Measurements from ENCODE around the gene HNRNPU. TPM values are rescaled to one million over a fixed set of nuclear protein-coding genes. Genes with fewer than 3 reads are reported as not detected.
A peak's percentile ranks its signal among the peaks of the same experiment; 100 is the strongest.

HNRNPU gene
- total and polyA plus RNA-seq, 2 experiments from 2014 or later: 422 to 687 TPM

GRCh38 chr1:244887281-244887680, 22.9 kb upstream of the HNRNPU start:
- H3K4me1 Mint-ChIP-seq: no peaks in the 10 kb centered on the region
- TF ChIP-seq JUNB (IDR thresholded peaks at IDR 0.05; ENCODE audit: unreplicated experiment) (no peak), REST (IDR thresholded peaks at IDR 0.05; ENCODE audit: unreplicated experiment) (no peak), CTCF (conservative IDR thresholded peaks at IDR 0.05; ENCODE audit: low read depth in 2 of 2) (no peak), NANOG (IDR thresholded peaks at IDR 0.05; ENCODE audit: borderline replicate concordance) (no peak), STAT1 (IDR thresholded peaks at IDR 0.05; ENCODE audit: unreplicated experiment) (no peak), EZH2 (IDR thresholded peaks at IDR 0.05; ENCODE audit: low read depth, unreplicated experiment) (no peak), ZNF331 (CRISPR knock-in tag; IDR thresholded peaks at IDR 0.05; ENCODE audit: low read depth) (no peak)
- TF ChIP-seq, protein P1, sequence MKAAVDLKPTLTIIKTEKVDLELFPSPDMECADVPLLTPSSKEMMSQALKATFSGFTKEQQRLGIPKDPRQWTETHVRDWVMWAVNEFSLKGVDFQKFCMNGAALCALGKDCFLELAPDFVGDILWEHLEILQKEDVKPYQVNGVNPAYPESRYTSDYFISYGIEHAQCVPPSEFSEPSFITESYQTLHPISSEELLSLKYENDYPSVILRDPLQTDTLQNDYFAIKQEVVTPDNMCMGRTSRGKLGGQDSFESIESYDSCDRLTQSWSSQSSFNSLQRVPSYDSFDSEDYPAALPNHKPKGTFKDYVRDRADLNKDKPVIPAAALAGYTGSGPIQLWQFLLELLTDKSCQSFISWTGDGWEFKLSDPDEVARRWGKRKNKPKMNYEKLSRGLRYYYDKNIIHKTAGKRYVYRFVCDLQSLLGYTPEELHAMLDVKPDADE (IDR thresholded peaks at IDR 0.05): no peak
- H2AFZ ChIP-seq: 0 out of 2 replicates have a peak overlapping the region, but pooled peaks have one; percentile 69
- no peaks in the 10 kb centered on the region for H3K36me3 ChIP-seq (ENCODE audit: insufficient read depth)
- H3K79me2 ChIP-seq (replicated peaks; ENCODE audit: insufficient read depth): no peaks in the 10 kb centered on the region
- H3K9me3 Mint-ChIP-seq: peaks cover 4% of the 10 kb centered on the region
- H3K4me2 ChIP-seq: no peak overlapping the region
- H3K4me1 ChIP-seq (ENCODE audit: insufficient read depth): no peaks in the 10 kb centered on the region
- no peaks in the 10 kb centered on the region for H3K27me3 ChIP-seq (ENCODE audit: insufficient read depth)
- H3K9me2 ChIP-seq (ENCODE audit: insufficient read depth): no peaks in the 10 kb centered on the region
- DNase-seq (ENCODE audit: low spot score) (no peak), ATAC-seq (no peak)
- no peak overlapping the region for H3K27ac ChIP-seq (ENCODE audit: low read depth)
- H3K27me3 Mint-ChIP-seq (ENCODE audit: insufficient read depth, low read depth, poor library complexity): peaks cover 6% of the 10 kb centered on the region
- no peaks in the 10 kb centered on the region for H3F3A ChIP-seq (replicated peaks; ENCODE audit: low read depth)
- no peak overlapping the region for H3K27ac Mint-ChIP-seq
- no peaks in the 10 kb centered on the region for H3K36me3 Mint-ChIP-seq (ENCODE audit: low read depth)
- H3K4me3 Mint-ChIP-seq: no peak overlapping the region
- no peaks in the 10 kb centered on the region for H4K20me1 ChIP-seq (replicated peaks; ENCODE audit: insufficient read depth)
- H3K4me3 ChIP-seq: no peak overlapping the region

All from GM23338 (cell line).